Heart left ventricle (tissue), 13 donors: ENCODE results near the gene RIN2.

Experiments used
- POLR2A ChIP-seq, 2 donors: fragments of 450-650 bp; IDR thresholded peaks; one replicate each; pipeline ENCODE4 v1.6.1; 2017; ENCODE audit warnings: antibody characterized with exemption in 2 of 2, mild to moderate bottlenecking in 2 of 2, moderate library complexity in 2 of 2
- TF ChIP-seq, protein P1 (sequence below), 12 donors: fragments of 200-600 bp; sonication (generic) in 4 of 12; IDR thresholded peaks; one replicate each; pipeline versions ENCODE4 v1.5.0 to v1.8.0; 2018 to 2022; ENCODE audit warnings: antibody characterized with exemption in 12 of 12, mild to moderate bottlenecking in 5 of 12
- donor health status: ischemic (EF 13 %, LVEDD 7.1; RV severe dilation, severe dysfunction).
- donor health status: DM: no; HTN: yes; CAD: no.
- donor health status: DM: no; HTN: no; CAD: no.
- donor health status: ischemic (EF 25% LVEDD 6.9; RV normal size, moderate dysfunction).
- donor health status: ischemic (EF 25% LVEDD 5.7; RV mildly dilated, moderate dysfunction).
- donor health status: ischemic (EF 35%, LVEDD 5.7; RV mildly dilated, moderate dysfunction).
- donor health status: nonischemic (EF 11% LVEDD 7.7; RV severe dilation, severe dysfunction).
- donor health status: DM: yes; HTN: yes; CAD: no.
- donor health status: PGD.
- donor health status: ischemic (EF 29% LVEDD 5.4; RV normal size, mild dysfunction).
- donor health status: nonischemic (EF 23%, LVEDD 6.1; RV moderate dilation, normal function).

DNA sequence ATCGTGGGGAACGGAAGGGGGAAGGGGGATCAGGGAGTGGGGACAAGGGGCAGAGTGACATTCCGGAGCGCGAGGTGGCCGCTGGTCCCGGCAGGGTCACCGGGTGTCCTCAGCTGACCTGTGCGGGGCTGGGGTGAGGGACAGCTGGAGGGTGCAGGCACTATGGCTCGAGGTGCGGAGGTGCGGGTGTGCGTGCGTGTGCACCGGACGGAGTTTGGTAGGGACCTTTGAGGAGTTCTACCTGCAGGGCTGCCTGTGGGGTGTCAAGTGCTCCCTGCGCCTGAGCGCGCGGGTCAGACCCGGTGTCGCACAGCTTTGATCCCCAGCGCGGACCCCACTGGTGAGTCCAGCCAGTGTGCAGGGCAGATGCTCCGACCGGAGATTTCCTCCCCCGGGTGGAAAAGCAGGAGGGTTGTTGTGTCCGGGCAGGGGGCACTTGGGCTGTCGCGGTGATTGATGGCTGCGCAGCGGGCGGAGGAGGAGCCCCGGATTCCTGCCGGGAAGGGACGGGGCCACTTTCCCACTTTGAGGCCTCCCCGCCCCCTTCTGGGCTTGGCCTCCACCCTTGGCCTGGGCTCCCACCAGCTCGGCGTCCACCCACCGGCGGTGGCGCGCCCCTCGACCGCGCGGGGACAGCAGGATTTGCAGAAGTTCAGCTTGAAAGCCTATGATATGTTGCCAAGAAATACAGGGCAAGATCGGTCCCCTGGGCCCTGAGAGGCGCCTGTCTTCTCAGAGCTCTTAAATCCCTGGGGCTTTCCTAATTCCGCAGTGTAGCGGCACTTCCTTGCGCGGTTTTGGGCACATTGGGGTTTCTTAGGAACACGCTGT lies 658 bp downstream of the RIN2 start:
- TF ChIP-seq, protein P1, sequence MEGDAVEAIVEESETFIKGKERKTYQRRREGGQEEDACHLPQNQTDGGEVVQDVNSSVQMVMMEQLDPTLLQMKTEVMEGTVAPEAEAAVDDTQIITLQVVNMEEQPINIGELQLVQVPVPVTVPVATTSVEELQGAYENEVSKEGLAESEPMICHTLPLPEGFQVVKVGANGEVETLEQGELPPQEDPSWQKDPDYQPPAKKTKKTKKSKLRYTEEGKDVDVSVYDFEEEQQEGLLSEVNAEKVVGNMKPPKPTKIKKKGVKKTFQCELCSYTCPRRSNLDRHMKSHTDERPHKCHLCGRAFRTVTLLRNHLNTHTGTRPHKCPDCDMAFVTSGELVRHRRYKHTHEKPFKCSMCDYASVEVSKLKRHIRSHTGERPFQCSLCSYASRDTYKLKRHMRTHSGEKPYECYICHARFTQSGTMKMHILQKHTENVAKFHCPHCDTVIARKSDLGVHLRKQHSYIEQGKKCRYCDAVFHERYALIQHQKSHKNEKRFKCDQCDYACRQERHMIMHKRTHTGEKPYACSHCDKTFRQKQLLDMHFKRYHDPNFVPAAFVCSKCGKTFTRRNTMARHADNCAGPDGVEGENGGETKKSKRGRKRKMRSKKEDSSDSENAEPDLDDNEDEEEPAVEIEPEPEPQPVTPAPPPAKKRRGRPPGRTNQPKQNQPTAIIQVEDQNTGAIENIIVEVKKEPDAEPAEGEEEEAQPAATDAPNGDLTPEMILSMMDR (IDR thresholded peaks at IDR 0.05): peak in 6 of 12 donors; percentile 6 to 41 (median 20)
- no peak for TF ChIP-seq POLR2A (IDR thresholded peaks at IDR 0.05)
